HCT116 (cell line): ENCODE measurements around the gene PRIM1. TPM values are rescaled to one million over a fixed set of nuclear protein-coding genes. Genes with fewer than 3 reads are reported as not detected.

Experiments used
- ATAC-seq: fragments of 200-7000 bp; cut with Tn5 transposase; 2 replicates; pipeline ENCODE4 v1.9.1; 2020; ENCODE audit warnings: mild to moderate bottlenecking, moderate library complexity
- BruUV-seq: library from RNA; stranded (reverse); fragments of 400-500 nt; replicated peaks from 2 replicates; lab custom pipeline; 2021; lab: Mats Ljungman, UMichigan
- CTCF ChIA-PET: fragments of 300-600 bp; sonication (Branson Sonifier 250); formaldehyde crosslinking; loops from one replicate; lab custom pipeline; 2021; ENCODE audit warnings: antibody characterized with exemption; lab: Charles Lee
- POLR2A ChIA-PET: fragments of 300-600, 350-600 bp; sonication (Branson Sonifier 250); formaldehyde crosslinking; loops from one replicate; lab custom pipeline; 2021; ENCODE audit warnings: antibody characterized with exemption; lab: Charles Lee
- RAD21 ChIA-PET, 2 experiments: fragments of 300-600 bp; sonication (Branson Sonifier 250); formaldehyde crosslinking; loops; one replicate each; lab custom pipeline; 2023; ENCODE audit warnings: low total read pairs in 2 of 2; ENCODE audit not compliant: uncharacterized antibody in 2 of 2, unreplicated experiment in 2 of 2, low non-redundant PET in 1 of 2; lab: Charles Lee
- DNase-seq: peaks from one replicate; pipeline ENCODE4 v3.0.0-alpha.2; 2010; ENCODE audit warnings: low read depth, low spot score
- H2AFZ ChIP-seq: fragments of 200-600 bp; shearing (Covaris generic), sonication (generic); 2 replicates; pipeline ENCODE4 v1.6.1; 2017; ENCODE audit warnings: low read depth, mixed run types, mixed read lengths, antibody characterized with exemption, low read length; ENCODE audit not compliant: poor library complexity, severe bottlenecking
- H3K27ac ChIP-seq: 2 replicates; pipeline ENCODE4 v1.5.1; 2012; ENCODE audit warnings: low read depth, low read length
- H3K27me3 ChIP-seq: fragments of 200-600 bp; sonication (generic); 2 replicates; pipeline ENCODE4 v1.6.1; 2016; ENCODE audit warnings: mixed run types, low read length, mixed read lengths; ENCODE audit not compliant: insufficient read depth
- H3K36me3 ChIP-seq, 2 experiments: fragments of 200-500 bp in 1 of 2; fragments of 200-600 bp in 1 of 2; sonication (Bioruptor generic) in 1 of 2; sonication (generic) in 1 of 2; 2 replicates each; pipeline versions ENCODE4 v1.5.1 to v1.6.1; 2014 to 2016; ENCODE audit warnings: low read length in 2 of 2, inconsistent platforms in 1 of 2, mixed read lengths in 1 of 2, mixed run types in 1 of 2; ENCODE audit not compliant: insufficient read depth in 2 of 2, control insufficient read depth in 1 of 2
- H3K4me1 ChIP-seq, 2 experiments: fragments of 200-600 bp in 1 of 2; sonication (generic) in 1 of 2; 2 replicates each; pipeline versions ENCODE4 v1.5.1 to v1.6.1; 2012 to 2017; ENCODE audit warnings: low read length in 2 of 2, inconsistent platforms in 1 of 2, mild to moderate bottlenecking in 1 of 2, mixed read lengths in 1 of 2, mixed run types in 1 of 2, moderate library complexity in 1 of 2; ENCODE audit not compliant: insufficient read depth in 2 of 2, control insufficient read depth in 1 of 2
- H3K4me2 ChIP-seq: fragments of 200-600 bp; sonication (generic); 2 replicates; pipeline ENCODE4 v1.6.1; 2017; ENCODE audit warnings: mixed run types, low read length, mixed read lengths
- H3K4me3 ChIP-seq, 2 experiments: fragments of 200-600 bp in 1 of 2; sonication (generic) in 1 of 2; replicated peaks in 1 of 2; 2 replicates each; pipeline ENCODE4 v1.5.1; 2011 to 2016; ENCODE audit warnings: low read length in 2 of 2, control low read depth in 1 of 2, low read depth in 1 of 2, mild to moderate bottlenecking in 1 of 2, mixed read lengths in 1 of 2, mixed run types in 1 of 2
- H3K79me2 ChIP-seq: fragments of 200-600 bp; sonication (generic); 2 replicates; pipeline ENCODE4 v1.6.1; 2017; ENCODE audit warnings: mild to moderate bottlenecking, mixed run types, low read length, moderate library complexity, mixed read lengths; ENCODE audit not compliant: insufficient read depth
- H3K9ac ChIP-seq: fragments of 200-600 bp; sonication (generic); 2 replicates; pipeline ENCODE4 v1.6.1; 2016; ENCODE audit warnings: low read length, mixed read lengths
- H3K9me2 ChIP-seq: fragments of 200-600 bp; sonication (generic), shearing (Covaris generic); 2 replicates; pipeline ENCODE4 v1.6.1; 2017; ENCODE audit warnings: mixed run types, mild to moderate bottlenecking, moderate library complexity; ENCODE audit not compliant: insufficient read depth
- H3K9me3 ChIP-seq, 2 experiments: fragments of 200-500 bp in 1 of 2; fragments of 200-600 bp in 1 of 2; sonication (Bioruptor generic) in 1 of 2; sonication (generic) in 1 of 2; 2 replicates each; pipeline ENCODE4 v1.6.1; 2014 to 2017; ENCODE audit warnings: low read length in 2 of 2, mixed read lengths in 2 of 2, inconsistent platforms in 1 of 2, low read depth in 1 of 2, mild to moderate bottlenecking in 1 of 2, mixed run types in 1 of 2, moderate library complexity in 1 of 2; ENCODE audit not compliant: control insufficient read depth in 1 of 2, insufficient read depth in 1 of 2
- H4K20me1 ChIP-seq: fragments of 200-600 bp; sonication (generic), shearing (Covaris generic); 2 replicates; pipeline ENCODE4 v1.6.1; 2017; ENCODE audit warnings: mixed run types, mild to moderate bottlenecking, moderate library complexity; ENCODE audit not compliant: insufficient read depth
- ATF3 ChIP-seq: IDR thresholded peaks from 2 replicates; pipeline ENCODE4 v1.6.1; 2012
- CBX3 ChIP-seq: IDR thresholded peaks from 2 replicates; pipeline ENCODE4 v1.6.1; 2012; ENCODE audit warnings: low read depth
- CTCF ChIP-seq, 3 experiments: fragments of 200-600 bp in 1 of 3; sonication (generic) in 1 of 3; IDR thresholded peaks in 2 of 3; conservative IDR thresholded peaks in 1 of 3; 2 replicates each; pipeline ENCODE4 v1.5.1; 2012 to 2017; ENCODE audit warnings: low read depth in 2 of 3, low read length in 2 of 3, antibody characterized with exemption in 1 of 3, borderline replicate concordance in 1 of 3, control low read depth in 1 of 3, mild to moderate bottlenecking in 1 of 3, mixed read lengths in 1 of 3, mixed run types in 1 of 3, moderate library complexity in 1 of 3; ENCODE audit not compliant: insufficient read depth in 1 of 3
- EGR1 ChIP-seq: IDR thresholded peaks from 2 replicates; pipeline ENCODE4 v1.6.1; 2012; ENCODE audit warnings: low read depth
- ELF1 ChIP-seq: IDR thresholded peaks from 2 replicates; pipeline ENCODE4 v1.6.1; 2012; ENCODE audit warnings: low read depth, borderline replicate concordance
- EZH2phosphoT487 ChIP-seq: fragments of 200-600 bp; IDR thresholded peaks from 2 replicates; pipeline ENCODE4 v1.6.1; 2018; ENCODE audit warnings: antibody characterized with exemption, borderline replicate concordance
- FOSL1 ChIP-seq: IDR thresholded peaks from 2 replicates; pipeline ENCODE4 v1.6.1; 2012; ENCODE audit warnings: low read depth
- JUND ChIP-seq: IDR thresholded peaks from 2 replicates; pipeline ENCODE4 v1.6.1; 2012
- POLR2A ChIP-seq: IDR thresholded peaks from 2 replicates; pipeline ENCODE4 v1.7.0; 2011; ENCODE audit warnings: borderline replicate concordance; ENCODE audit not compliant: insufficient read depth, insufficient read length; ENCODE audit errors: extremely low read depth
- POLR2AphosphoS5 ChIP-seq: IDR thresholded peaks from 2 replicates; pipeline ENCODE4 v1.6.1; 2011; ENCODE audit warnings: mild to moderate bottlenecking, low read depth, low read length, moderate library complexity
- RAD21 ChIP-seq: IDR thresholded peaks from 2 replicates; pipeline ENCODE4 v1.6.1; 2012; ENCODE audit warnings: low read depth, mild to moderate bottlenecking
- SIN3A ChIP-seq: IDR thresholded peaks from 2 replicates; pipeline ENCODE4 v1.6.1; 2012; ENCODE audit warnings: low read depth
- SRF ChIP-seq: IDR thresholded peaks from 2 replicates; pipeline ENCODE4 v1.6.1; 2012; ENCODE audit warnings: low read depth
- TCF7L2 ChIP-seq: IDR thresholded peaks from 2 replicates; pipeline ENCODE4 v1.7.0; 2011; ENCODE audit warnings: borderline replicate concordance, inconsistent platforms; ENCODE audit not compliant: insufficient read depth, insufficient read length; ENCODE audit errors: extremely low read depth
- YY1 ChIP-seq: IDR thresholded peaks from 2 replicates; pipeline ENCODE4 v1.6.1; 2011; ENCODE audit warnings: low read length, low read depth, moderate library complexity, mild to moderate bottlenecking; ENCODE audit not compliant: insufficient replicate concordance; ENCODE audit errors: extremely low read depth
- ZFX ChIP-seq: fragments of 450-650 bp; IDR thresholded peaks from 2 replicates; pipeline ENCODE4 v1.6.1; 2017
- intact Hi-C: fragments of 100-400 bp; cut with micrococcal nuclease; formaldehyde crosslinking; loops from 2 replicates; pipeline ENCODE4 v1.10.0; 2022
- total RNA-seq: library from RNA; stranded (reverse); gene quantifications from one replicate; pipeline ENCODE4 v1.2.1, GENCODE V29; 2021; ENCODE audit not compliant: unreplicated experiment
- TF ChIP-seq, protein P1 (sequence below): IDR thresholded peaks from 2 replicates; pipeline ENCODE4 v1.6.1; 2012
- TF ChIP-seq, protein P2 (sequence below): IDR thresholded peaks from 2 replicates; pipeline ENCODE4 v1.6.1; 2011; ENCODE audit warnings: mild to moderate bottlenecking, low read length, moderate library complexity; ENCODE audit not compliant: insufficient replicate concordance; ENCODE audit errors: extremely low read depth
- TF ChIP-seq, protein P3 (sequence below): IDR thresholded peaks from 2 replicates; pipeline ENCODE4 v1.6.1; 2012; ENCODE audit warnings: low read depth

PRIM1 gene
- total RNA-seq, 1 experiment from 2014 or later = 53.3 TPM

- intact Hi-C loops = no loop called here
- H3K4me2 ChIP-seq = no peak overlapping the region
- H3K4me1 ChIP-seq = peaks cover 3 to 15% of the 10 kb centered on the region in 2 experiments; a peak in 2 of 4 replicates
- CTCF ChIA-PET = interaction anchor here (1.1 kb wide), 1 partner anchor 9 kb away, joined by 3 read pairs; no protein-coding TSS in a partner anchor
- POLR2A ChIA-PET = interaction anchor here (1.4 kb wide), 1 partner anchor 65 kb away, joined by 4 read pairs; the partner anchor contains the start of gene PTGES3
- ATAC-seq (no peak), DNase-seq (no peak)
- H3K4me3 ChIP-seq = no peak overlapping the region
- TF ChIP-seq POLR2A (no peak), RAD21 (no peak), ATF3 (no peak), EGR1 (no peak), JUND (no peak), POLR2AphosphoS5 (no peak), EZH2phosphoT487 (no peak), ZFX (no peak), CTCF (IDR thresholded peaks at IDR 0.05 in 2 of 3, conservative IDR thresholded peaks at IDR 0.05 in 1 of 3; ENCODE audit: borderline replicate concordance in 1 of 3, insufficient read depth in 1 of 3, low read depth in 2 of 3, low read length in 2 of 3) (no peak), CBX3 (no peak), TCF7L2 (no peak), YY1 (no peak), SIN3A (no peak), SRF (no peak), FOSL1 (no peak), ELF1 (no peak)
- TF ChIP-seq, protein P1, sequence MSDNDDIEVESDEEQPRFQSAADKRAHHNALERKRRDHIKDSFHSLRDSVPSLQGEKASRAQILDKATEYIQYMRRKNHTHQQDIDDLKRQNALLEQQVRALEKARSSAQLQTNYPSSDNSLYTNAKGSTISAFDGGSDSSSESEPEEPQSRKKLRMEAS = no peak
- TF ChIP-seq, protein P2, sequence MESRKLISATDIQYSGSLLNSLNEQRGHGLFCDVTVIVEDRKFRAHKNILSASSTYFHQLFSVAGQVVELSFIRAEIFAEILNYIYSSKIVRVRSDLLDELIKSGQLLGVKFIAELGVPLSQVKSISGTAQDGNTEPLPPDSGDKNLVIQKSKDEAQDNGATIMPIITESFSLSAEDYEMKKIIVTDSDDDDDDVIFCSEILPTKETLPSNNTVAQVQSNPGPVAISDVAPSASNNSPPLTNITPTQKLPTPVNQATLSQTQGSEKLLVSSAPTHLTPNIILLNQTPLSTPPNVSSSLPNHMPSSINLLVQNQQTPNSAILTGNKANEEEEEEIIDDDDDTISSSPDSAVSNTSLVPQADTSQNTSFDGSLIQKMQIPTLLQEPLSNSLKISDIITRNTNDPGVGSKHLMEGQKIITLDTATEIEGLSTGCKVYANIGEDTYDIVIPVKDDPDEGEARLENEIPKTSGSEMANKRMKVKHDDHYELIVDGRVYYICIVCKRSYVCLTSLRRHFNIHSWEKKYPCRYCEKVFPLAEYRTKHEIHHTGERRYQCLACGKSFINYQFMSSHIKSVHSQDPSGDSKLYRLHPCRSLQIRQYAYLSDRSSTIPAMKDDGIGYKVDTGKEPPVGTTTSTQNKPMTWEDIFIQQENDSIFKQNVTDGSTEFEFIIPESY = no peak
- TF ChIP-seq, protein P3, sequence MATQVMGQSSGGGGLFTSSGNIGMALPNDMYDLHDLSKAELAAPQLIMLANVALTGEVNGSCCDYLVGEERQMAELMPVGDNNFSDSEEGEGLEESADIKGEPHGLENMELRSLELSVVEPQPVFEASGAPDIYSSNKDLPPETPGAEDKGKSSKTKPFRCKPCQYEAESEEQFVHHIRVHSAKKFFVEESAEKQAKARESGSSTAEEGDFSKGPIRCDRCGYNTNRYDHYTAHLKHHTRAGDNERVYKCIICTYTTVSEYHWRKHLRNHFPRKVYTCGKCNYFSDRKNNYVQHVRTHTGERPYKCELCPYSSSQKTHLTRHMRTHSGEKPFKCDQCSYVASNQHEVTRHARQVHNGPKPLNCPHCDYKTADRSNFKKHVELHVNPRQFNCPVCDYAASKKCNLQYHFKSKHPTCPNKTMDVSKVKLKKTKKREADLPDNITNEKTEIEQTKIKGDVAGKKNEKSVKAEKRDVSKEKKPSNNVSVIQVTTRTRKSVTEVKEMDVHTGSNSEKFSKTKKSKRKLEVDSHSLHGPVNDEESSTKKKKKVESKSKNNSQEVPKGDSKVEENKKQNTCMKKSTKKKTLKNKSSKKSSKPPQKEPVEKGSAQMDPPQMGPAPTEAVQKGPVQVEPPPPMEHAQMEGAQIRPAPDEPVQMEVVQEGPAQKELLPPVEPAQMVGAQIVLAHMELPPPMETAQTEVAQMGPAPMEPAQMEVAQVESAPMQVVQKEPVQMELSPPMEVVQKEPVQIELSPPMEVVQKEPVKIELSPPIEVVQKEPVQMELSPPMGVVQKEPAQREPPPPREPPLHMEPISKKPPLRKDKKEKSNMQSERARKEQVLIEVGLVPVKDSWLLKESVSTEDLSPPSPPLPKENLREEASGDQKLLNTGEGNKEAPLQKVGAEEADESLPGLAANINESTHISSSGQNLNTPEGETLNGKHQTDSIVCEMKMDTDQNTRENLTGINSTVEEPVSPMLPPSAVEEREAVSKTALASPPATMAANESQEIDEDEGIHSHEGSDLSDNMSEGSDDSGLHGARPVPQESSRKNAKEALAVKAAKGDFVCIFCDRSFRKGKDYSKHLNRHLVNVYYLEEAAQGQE = no peak
- no peak overlapping the region for H3K27ac ChIP-seq
- no peaks in the 10 kb centered on the region for H3K27me3 ChIP-seq
- H3K9ac ChIP-seq = no peak overlapping the region
- peaks cover 0 to 10% of the 10 kb centered on the region in 2 experiments; a peak in 2 of 4 replicates for H3K9me3 ChIP-seq
- no peaks in the 10 kb centered on the region for H3K9me2 ChIP-seq
- H4K20me1 ChIP-seq = no peaks in the 10 kb centered on the region
- H3K79me2 ChIP-seq = peaks cover 12% of the 10 kb centered on the region
- BruUV-seq = TSS peak; percentile 75
- RAD21 ChIA-PET = no interaction called here
- no peak overlapping the region for H2AFZ ChIP-seq
- peaks cover 0 to 6% of the 10 kb centered on the region in 2 experiments; a peak in 1 of 4 replicates for H3K36me3 ChIP-seq
Observed at GRCh38 chr12:56753566-56753965, 1.4 kb upstream of the PRIM1 start.
